Lower lobe of right lung (tissue), 2 donors: ENCODE results near the gene KIF5C. TPM values are rescaled to one million over a fixed set of nuclear protein-coding genes. Genes with fewer than 3 reads are reported as not detected.

Experiments
- ATAC-seq, 2 donors: fragments of 200-7000 bp; cut with Tn5 transposase; one replicate each; pipeline ENCODE4 v1.9.1; 2020 to 2022; ENCODE audit warnings: mild to moderate bottlenecking in 2 of 2, moderate library complexity in 2 of 2
- DNase-seq: peaks from one replicate; pipeline ENCODE4 v3.0.0-alpha.2; 2020
- H3K27ac ChIP-seq: fragments of 200-600 bp; one replicate; pipeline ENCODE4 v1.8.0; 2022
- H3K27me3 ChIP-seq: fragments of 200-600 bp; one replicate; pipeline ENCODE4 v1.8.0; 2022; ENCODE audit warnings: low read depth
- H3K36me3 ChIP-seq: fragments of 200-600 bp; one replicate; pipeline ENCODE4 v1.8.0; 2022; ENCODE audit warnings: mild to moderate bottlenecking
- H3K4me1 ChIP-seq: fragments of 200-600 bp; one replicate; pipeline ENCODE4 v1.8.0; 2022
- H3K4me3 ChIP-seq: fragments of 200-600 bp; one replicate; pipeline ENCODE4 v1.8.0; 2022; ENCODE audit warnings: mild to moderate bottlenecking
- H3K9me3 ChIP-seq: fragments of 200-600 bp; one replicate; pipeline ENCODE4 v1.8.0; 2022
- CTCF ChIP-seq: fragments of 200-600 bp; IDR thresholded peaks from one replicate; pipeline ENCODE4 v1.8.0; 2022; ENCODE audit warnings: antibody characterized with exemption, mild to moderate bottlenecking
- intact Hi-C: fragments of 100-400 bp; cut with DNase I; formaldehyde crosslinking; loops from one replicate; pipeline ENCODE4 v1.11.0; 2022
- total RNA-seq: library from RNA; stranded (reverse); fragmentation: NEBNext Ultra II Directional; extraction: Animal tissue kit (Norgen Biotek cat#: 25700); gene quantifications from one replicate; pipeline ENCODE4 v1.2.1, GENCODE V29; 2021
- donor health status: DM: no; HTN: yes; CAD: no; lungs with severe emphysema.

Gene KIF5C
- total RNA-seq, 1 donor from 2014 or later: 0.47 TPM

- no peak for TF ChIP-seq CTCF
Measured at GRCh38 chr2:148939271-148939670, 64.2 kb downstream of the KIF5C start.

GRCh38 chr2:148943097-148943496, 68.1 kb downstream of the KIF5C start:
- Histone ChIP-seq H3K36me3 (no peaks in the 10 kb centered on the region), H3K4me1 (no peaks in the 10 kb centered on the region), H3K27me3 (no peaks in the 10 kb centered on the region), H3K9me3 (no peaks in the 10 kb centered on the region), H3K27ac (no peak overlapping the region), H3K4me3 (no peak overlapping the region)
- no peak for TF ChIP-seq CTCF
- ATAC-seq: no peak
- DNase-seq: no peak
- intact Hi-C loops: no loop called here

More at GRCh38 chr2:148939271-148939670, 64.2 kb downstream of the KIF5C start:
- Histone ChIP-seq H3K4me1 (no peaks in the 10 kb centered on the region), H3K36me3 (no peaks in the 10 kb centered on the region), H3K27ac (no peak overlapping the region), H3K9me3 (no peaks in the 10 kb centered on the region), H3K4me3 (no peak overlapping the region), H3K27me3 (no peaks in the 10 kb centered on the region)
- no peak for DNase-seq
- no peak for ATAC-seq
- intact Hi-C loops: no loop called here

- Histone ChIP-seq H3K36me3 (no peaks in the 10 kb centered on the region), H3K4me1 (no peaks in the 10 kb centered on the region), H3K27me3 (no peaks in the 10 kb centered on the region), H3K9me3 (no peaks in the 10 kb centered on the region), H3K27ac (no peak overlapping the region), H3K4me3 (no peak overlapping the region)
- DNase-seq (no peak), ATAC-seq (no peak)
- intact Hi-C loops: no loop called here
- no peak for TF ChIP-seq CTCF
Measured at GRCh38 chr2:148944536-148944935, 69.5 kb downstream of the KIF5C start.

- no peak for ATAC-seq
- Histone ChIP-seq H3K4me3 (no peak overlapping the region), H3K9me3 (no peaks in the 10 kb centered on the region), H3K27ac (no peak overlapping the region), H3K4me1 (no peaks in the 10 kb centered on the region), H3K27me3 (no peaks in the 10 kb centered on the region), H3K36me3 (no peaks in the 10 kb centered on the region)
- intact Hi-C loops: no loop called here
- DNase-seq: no peak
- TF ChIP-seq CTCF: no peak
Measured at GRCh38 chr2:148947299-148947698, 72.3 kb downstream of the KIF5C start.

GRCh38 chr2:148948868-148949267, 73.8 kb downstream of the KIF5C start:
- Histone ChIP-seq H3K27me3 (no peaks in the 10 kb centered on the region), H3K4me1 (no peaks in the 10 kb centered on the region), H3K4me3 (no peak overlapping the region), H3K27ac (no peak overlapping the region), H3K36me3 (no peaks in the 10 kb centered on the region), H3K9me3 (no peaks in the 10 kb centered on the region)
- intact Hi-C loops: no loop called here
- DNase-seq (no peak), ATAC-seq (no peak)
- no peak for TF ChIP-seq CTCF

GRCh38 chr2:148949348-148949747, 74.3 kb downstream of the KIF5C start:
- Histone ChIP-seq H3K27ac (no peak overlapping the region), H3K27me3 (no peaks in the 10 kb centered on the region), H3K9me3 (no peaks in the 10 kb centered on the region), H3K4me3 (no peak overlapping the region), H3K4me1 (no peaks in the 10 kb centered on the region), H3K36me3 (no peaks in the 10 kb centered on the region)
- ATAC-seq (no peak), DNase-seq (no peak)
- no peak for TF ChIP-seq CTCF
- intact Hi-C loops: no loop called here
